Sigmoid colon (tissue), 4 donors: ENCODE results near the gene ARHGAP22.

Source experiments
- EP300 ChIP-seq, 4 donors: sonication (generic); formaldehyde crosslinking; IDR thresholded peaks; one replicate each; pipeline ENCODE4 v1.6.1; 2017; ENCODE audit warnings: antibody characterized with exemption in 4 of 4
- TF ChIP-seq, protein P1 (sequence below), 4 experiments: fragments of 450-650 bp in 3 of 4; fragments of 200-600 bp in 1 of 4; IDR thresholded peaks; one replicate each; pipeline ENCODE4 v1.5.1; 2016 to 2019; ENCODE audit warnings: antibody characterized with exemption in 4 of 4, mild to moderate bottlenecking in 3 of 4, moderate library complexity in 2 of 4

- TF ChIP-seq EP300 (IDR thresholded peaks at IDR 0.05) = no peak
- TF ChIP-seq, protein P1, sequence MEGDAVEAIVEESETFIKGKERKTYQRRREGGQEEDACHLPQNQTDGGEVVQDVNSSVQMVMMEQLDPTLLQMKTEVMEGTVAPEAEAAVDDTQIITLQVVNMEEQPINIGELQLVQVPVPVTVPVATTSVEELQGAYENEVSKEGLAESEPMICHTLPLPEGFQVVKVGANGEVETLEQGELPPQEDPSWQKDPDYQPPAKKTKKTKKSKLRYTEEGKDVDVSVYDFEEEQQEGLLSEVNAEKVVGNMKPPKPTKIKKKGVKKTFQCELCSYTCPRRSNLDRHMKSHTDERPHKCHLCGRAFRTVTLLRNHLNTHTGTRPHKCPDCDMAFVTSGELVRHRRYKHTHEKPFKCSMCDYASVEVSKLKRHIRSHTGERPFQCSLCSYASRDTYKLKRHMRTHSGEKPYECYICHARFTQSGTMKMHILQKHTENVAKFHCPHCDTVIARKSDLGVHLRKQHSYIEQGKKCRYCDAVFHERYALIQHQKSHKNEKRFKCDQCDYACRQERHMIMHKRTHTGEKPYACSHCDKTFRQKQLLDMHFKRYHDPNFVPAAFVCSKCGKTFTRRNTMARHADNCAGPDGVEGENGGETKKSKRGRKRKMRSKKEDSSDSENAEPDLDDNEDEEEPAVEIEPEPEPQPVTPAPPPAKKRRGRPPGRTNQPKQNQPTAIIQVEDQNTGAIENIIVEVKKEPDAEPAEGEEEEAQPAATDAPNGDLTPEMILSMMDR (IDR thresholded peaks at IDR 0.05) = no peak
Measured at GRCh38 chr10:48467669-48468068, 137.2 kb downstream of the ARHGAP22 start.
